Activated CD4-positive, CD25-positive, alpha-beta regulatory T cell treated with anti-CD3 and anti-CD28 coated beads, Interleukin-2, amount 50 U/mL, for 72 hours (primary cell): ENCODE results near the gene GUCY1A1.
"Not testable (repeated sequence)": the region's sequence is repeated elsewhere in the genome, so short reads cannot be mapped to it uniquely, and the experiment has no call there.

ENCODE experiments used
- DNase-seq: peaks from one replicate; pipeline ENCODE4 v3.0.0; 2021

GUCY1A1 gene

DNA sequence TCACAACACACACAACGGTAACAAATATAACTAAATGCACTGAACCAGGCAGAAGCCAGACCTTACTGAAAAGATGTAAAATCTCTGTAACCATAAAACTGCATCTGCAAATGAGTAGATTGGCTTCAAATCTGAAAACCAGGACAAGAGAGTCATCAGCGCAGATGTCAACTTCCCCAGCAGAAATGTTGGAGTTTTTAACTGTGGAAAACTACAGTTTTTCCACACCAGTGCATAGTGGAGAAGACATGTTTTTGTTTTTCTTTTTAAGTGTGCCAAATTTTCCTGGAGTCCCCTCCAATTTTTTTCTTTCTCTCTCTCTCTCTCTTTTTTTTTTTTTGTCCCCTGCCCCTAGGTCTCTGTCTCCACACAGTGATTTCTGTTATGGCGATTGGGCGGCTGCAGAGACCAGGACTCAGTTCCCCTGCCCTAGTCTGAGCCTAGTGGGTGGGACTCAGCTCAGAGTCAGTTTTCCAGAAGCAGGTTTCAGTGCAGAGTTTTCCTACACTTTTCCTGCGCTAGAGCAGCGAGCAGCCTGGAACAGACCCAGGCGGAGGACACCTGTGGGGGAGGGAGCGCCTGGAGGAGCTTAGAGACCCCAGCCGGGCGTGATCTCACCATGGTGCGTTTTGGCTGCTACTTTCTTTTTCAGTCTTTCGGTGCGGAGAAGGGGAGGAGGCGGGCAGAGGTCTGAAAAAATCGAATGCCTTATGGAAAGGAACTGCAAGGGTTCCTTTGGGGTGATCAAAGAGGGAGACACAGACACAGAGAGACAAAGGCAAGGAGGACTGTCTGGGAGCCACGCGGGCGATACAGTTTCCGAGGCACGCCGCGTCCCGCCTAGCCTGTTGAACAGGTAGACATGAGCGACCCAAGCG, at the start of gene GUCY1A1:
Gene GUCY1A1, plus strand, starts transcription at position 505 of the 878 bp plus-strand sequence. CDS start 30,020 bp downstream, outside the sequence.
- DNase-seq, result no peak

- DNase-seq, result no peak
Measured at GRCh38 chr4:155617296-155617695, 49.4 kb upstream of the GUCY1A1 start.

GRCh38 chr4:155618183-155618838, 48.3 kb upstream of the GUCY1A1 start:
- DNase-seq, result no peak

DNA sequence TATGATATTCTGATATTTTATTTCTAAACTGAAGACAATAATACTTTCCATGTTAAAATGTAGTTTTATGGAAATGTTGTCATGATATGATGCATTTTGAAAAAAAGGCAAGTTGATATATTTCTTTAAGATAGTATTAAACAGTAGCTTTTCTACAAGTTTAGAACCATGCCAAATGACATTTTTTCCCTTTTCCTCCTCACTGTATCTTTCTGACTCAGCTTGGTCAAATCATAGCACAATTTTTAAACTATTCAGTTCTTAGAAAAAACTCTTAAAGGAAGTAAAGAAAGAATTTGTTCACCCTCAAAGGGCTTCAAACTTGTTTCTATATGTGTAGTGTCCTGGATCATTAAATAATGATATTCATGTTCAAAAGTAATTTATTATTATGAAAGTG, 46.0 kb upstream of the GUCY1A1 start:
- DNase-seq, result no peak

DNA sequence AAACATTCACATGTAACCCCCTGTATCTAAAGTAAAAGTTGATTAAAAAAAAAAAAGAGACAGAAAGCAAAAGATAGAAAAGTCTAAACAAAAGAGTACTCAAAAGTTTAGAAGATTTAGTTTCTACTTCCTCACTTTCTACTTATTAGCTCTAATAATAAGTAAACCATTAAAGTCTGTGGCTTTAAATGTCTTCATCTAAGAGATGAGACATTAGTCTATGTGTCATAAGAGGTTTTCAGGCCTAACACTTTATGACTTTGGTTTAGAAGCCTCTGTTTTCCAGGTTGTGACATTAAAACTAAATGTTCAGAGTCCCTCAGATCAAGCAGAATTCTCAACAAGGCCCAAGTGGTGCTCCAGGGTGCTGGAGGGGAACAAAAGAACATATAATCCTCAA, 42.2 kb upstream of the GUCY1A1 start:
- no peak for DNase-seq

DNA sequence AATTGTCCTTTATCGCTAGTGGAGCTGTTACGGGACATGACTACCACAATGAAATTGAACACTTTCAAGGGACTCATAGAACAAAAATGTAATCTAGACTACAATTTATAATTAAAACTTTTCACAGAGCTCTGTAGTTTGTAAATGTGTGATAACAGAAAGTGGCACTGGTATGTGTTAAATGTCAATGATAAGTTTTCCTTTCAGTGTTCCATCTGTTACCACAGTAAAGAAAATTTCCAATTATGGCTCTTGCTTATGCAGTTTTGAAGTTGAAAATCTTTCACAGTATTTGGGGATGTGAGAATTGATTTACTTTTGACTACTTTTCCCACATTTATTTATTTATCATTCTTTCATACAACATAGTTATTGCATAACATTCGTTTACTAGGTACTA, 40.1 kb upstream of the GUCY1A1 start:
- DNase-seq, result no peak

GRCh38 chr4:155629183-155629825, 37.3 kb upstream of the GUCY1A1 start:
- DNase-seq, result no peak

DNA sequence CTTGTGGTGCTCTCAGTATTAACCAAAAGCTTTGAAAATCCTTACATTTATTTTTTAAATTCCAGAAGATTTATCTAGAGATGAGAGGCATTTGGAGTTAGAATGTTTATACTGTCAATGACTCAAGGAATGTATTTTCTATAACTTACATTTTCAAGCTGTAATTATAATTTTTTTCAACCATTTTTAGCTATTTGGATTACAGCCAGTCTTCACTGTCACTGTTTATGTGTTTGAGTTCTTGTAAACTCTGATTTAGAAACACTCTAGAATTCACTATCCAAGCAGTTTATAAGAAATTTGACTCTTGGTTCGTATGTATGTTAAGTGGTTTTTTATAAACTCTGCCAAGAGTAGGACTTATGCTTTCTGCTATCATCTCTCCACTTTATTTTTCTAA, 36.7 kb upstream of the GUCY1A1 start:
- no peak for DNase-seq

DNA sequence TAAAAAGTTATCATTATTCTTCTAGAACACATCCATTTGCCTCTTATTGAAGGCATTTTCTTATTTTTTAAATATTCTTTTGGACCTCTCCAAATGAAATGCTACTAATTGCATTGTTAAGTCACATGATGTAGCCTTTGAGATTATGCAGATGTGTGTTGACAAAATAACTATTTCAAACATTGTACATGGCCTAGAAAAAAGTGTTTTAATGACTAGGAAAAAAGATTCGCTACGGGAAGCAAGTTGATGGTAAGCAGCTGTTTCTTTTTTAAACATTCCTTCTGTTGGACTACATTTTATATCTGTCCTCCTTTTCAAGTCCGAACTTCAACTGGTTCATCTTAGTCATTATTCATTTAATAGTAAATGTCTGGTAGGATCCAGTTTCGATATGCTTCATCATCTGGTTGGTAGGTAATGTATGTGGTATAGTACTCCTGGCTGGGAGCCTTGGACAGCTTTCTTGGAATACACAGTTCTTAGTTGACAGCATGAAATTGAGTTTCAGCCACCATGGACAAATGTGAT, 34.3 kb upstream of the GUCY1A1 start:
- no peak for DNase-seq

- DNase-seq, result no peak
Measured at GRCh38 chr4:155638195-155638965, 28.3 kb upstream of the GUCY1A1 start.

DNA sequence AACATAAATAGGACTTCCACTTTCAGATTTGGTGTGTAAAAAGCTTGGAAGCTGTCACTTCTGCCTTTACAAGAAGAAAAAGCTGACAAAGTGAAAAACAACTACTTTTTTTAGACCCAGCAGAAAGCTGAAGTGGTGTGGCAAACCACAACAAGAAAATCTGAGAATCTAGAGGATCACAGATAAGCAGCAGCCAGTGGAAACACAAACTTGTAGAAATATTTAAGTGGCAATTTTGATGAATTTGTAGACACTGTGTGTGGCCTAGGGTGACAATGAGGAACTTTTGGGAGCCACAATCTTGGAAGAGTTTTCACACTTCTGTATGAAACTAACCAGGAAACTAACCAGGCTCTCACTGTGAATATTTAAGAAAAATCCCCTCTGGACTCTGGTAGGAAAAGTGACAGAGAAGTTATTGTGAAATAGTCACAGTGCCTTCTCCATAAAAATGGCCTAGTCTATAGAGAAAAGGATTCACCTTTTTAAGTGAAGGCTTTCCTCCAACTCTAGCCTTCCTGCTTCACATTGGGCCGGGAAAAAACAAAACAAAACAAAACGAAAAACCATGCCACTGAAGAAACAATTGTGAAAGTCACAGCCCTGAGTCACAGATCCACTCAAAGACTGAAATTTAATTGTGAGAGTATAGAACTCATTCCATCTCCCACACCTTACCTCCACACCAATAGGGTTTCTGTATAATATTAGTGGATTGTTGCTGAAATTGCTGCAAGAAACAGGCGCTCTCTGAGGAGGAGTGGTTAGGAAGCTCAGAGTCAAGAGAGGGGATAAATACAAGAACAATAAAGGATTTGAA, 26.7 kb upstream of the GUCY1A1 start:
- no peak for DNase-seq

DNA sequence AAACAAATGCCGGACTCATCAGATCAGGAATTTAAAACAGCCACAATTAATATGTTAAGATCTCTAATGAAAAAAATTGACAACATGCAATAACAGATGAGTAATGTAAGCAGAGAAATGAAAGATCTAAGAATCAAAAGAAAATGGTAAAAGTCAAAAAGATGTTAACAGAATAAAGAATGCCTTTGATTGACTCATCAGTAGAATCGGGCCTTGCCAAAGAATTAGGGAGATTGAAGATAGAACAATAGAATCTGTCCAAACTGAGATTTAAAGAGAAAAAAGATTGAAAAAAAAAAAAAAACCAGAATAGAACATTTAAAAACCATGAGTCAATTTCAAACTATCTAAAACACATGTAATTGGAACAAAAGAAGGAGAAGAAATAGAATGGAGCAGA, 25.9 kb upstream of the GUCY1A1 start:
- DNase-seq, result no peak

DNA sequence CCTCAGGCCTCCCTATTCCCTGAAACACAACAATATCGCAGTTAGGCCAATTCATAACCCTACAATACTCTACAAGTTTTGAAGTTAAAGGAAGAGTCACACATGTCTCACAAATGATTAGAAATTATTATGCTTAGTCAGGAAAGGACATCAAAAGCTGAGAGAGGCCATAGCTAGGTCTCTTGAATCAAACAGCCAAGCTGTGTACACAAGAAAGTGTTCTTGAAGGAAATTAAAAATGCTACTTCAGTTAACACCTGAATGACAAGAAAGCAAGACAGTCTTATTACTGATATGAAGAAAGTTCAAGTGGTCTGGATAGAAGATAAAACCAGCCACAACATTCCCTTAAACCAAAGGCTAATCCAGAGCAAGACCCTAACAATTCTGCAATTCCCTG, 23.6 kb upstream of the GUCY1A1 start:
- no peak for DNase-seq

DNA sequence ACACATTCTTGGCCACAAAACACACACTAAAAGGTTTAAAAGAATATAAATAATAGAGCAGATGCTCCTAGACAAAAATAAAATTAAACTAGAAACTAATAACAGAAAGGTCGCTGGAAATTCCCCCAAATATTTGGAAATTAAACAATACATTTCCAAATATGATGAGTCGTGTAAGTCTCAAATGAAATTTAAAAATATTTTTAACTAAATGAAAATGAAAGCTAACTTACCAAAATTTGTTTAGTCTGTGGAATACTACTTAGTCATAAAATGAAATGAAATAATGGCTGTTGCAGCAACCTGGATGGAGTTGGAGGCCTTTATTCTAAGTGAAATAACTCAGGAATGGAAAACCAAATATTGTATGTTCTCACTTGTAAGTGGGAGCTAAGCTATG, 20.6 kb upstream of the GUCY1A1 start:
- no peak for DNase-seq

GRCh38 chr4:155650785-155651184, 15.9 kb upstream of the GUCY1A1 start:
- not testable (repeated sequence) for DNase-seq

GRCh38 chr4:155653052-155653451, 13.6 kb upstream of the GUCY1A1 start:
- DNase-seq, result no peak

- DNase-seq, result no peak
Measured at GRCh38 chr4:155656025-155656424, 10.6 kb upstream of the GUCY1A1 start.

DNA sequence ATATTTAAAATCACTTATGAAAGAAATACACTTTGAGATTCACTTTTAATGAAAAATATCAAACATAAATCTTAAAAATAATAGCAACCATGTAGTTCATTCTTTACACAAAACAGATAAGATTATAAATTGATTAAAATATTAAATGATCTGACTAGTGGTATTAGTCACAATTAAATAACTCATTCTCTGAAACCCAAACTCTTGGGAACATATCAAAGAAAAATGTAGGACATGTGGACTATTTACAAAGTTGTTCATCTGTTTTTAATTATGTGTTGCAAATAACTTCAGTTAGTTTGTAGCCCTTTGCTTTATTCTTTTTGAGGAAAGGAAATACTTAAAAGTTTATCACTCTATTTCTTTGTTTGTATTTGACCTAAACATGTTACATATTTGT, 9.5 kb upstream of the GUCY1A1 start:
- DNase-seq, result no peak

GRCh38 chr4:155657985-155658680, 8.5 kb upstream of the GUCY1A1 start:
- no peak for DNase-seq

DNA sequence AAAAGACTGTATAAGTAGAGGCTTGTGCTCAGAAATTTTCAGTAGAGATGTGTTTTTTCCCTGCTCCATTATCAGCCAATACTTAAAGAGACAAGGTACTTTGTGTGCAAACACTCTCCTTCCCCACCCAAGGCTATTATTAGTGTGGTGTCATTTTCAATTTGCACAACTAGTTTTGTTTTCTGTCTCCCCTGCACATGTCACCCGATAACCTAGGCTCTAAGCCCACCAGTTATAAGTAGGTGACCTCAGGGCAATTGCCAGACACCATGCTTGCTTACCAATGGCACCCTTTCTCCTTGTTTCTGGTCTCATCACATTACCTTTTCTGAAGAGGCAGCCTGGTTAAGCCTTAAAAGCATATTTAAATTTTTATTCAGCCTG, 8.0 kb upstream of the GUCY1A1 start:
- DNase-seq, result no peak

DNA sequence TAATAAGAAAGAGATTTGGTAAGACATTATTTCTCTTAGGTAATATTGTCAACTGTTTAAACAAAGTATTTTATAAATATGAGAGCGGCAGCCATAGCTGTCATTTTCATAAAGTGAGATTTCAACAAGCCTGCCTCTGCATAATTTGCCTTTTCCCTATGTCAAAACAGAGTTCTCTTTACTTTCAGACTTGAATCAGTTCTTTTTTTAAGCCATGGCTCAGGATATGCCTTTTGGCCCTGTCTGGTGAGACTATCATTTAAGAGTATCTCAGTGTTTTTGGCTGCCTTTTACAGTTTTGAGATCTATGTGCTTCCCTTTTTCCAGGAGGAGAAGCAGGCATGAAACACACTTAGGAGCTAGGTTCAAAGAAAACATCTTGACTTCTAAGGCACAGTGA, 7.5 kb upstream of the GUCY1A1 start:
- no peak for DNase-seq
